GM10266 (cell line): ENCODE results near the gene AGAP1.
A peak's percentile ranks its signal among the peaks of the same experiment; 100 is the strongest.

ENCODE experiments used
- DNase-seq: peaks from one replicate; pipeline ENCODE4 v3.0.0; 2012; ENCODE audit errors: extremely low spot score
- CTCF ChIP-seq: IDR thresholded peaks from 2 replicates; pipeline ENCODE4 v1.5.1; 2012; ENCODE audit warnings: mild to moderate bottlenecking, low read depth; ENCODE audit not compliant: control insufficient read depth, insufficient read depth; ENCODE audit errors: missing control alignments

The AGAP1 gene

GRCh38 chr2:236164925-236165841 lies 671.3 kb downstream of the AGAP1 start:
- peak; percentile 28 for DNase-seq
- TF ChIP-seq CTCF, result no peak

- DNase-seq, result no peak
- no peak for TF ChIP-seq CTCF
Observed at GRCh38 chr2:236165842-236166795, 672.3 kb downstream of the AGAP1 start.

- TF ChIP-seq CTCF, result no peak
- DNase-seq, result no peak
Observed at GRCh38 chr2:236166796-236167296, 673.0 kb downstream of the AGAP1 start.

GRCh38 chr2:236167297-236168109 lies 673.7 kb downstream of the AGAP1 start:
- DNase-seq, result no peak
- TF ChIP-seq CTCF, result no peak

- TF ChIP-seq CTCF, result no peak
- no peak for DNase-seq
Observed at GRCh38 chr2:236168110-236169080, 674.6 kb downstream of the AGAP1 start, which contains the start of gene GBX2. Gene GBX2, minus strand, starts transcription at chr2:236168386. Its CDS starts 415 bp downstream, at chr2:236167971.
